ENCODE results near the gene HOXA6.
A peak's percentile ranks its signal among the peaks of the same experiment; 100 is the strongest.

The HOXA6 gene

GRCh38 chr7:27117887-27118491, 29.6 kb downstream of the HOXA6 start:
- peak overlapping the region; percentile 90 to 93 (median 91) for H3K4me3 Mint-ChIP-seq

GRCh38 chr7:27116962-27117886, 30.4 kb downstream of the HOXA6 start:
- Mint-ChIP-seq H3K9me3 (no peaks in the 10 kb centered on the region), H3K4me3 (peak overlapping the region; percentile 90 to 93 (median 91)), H3K4me1 (peaks cover 67% of the 10 kb centered on the region), H3K27me3 (ENCODE audit: low read depth) (peaks cover 11% of the 10 kb centered on the region), H3K36me3 (ENCODE audit: low read depth) (peaks cover 64% of the 10 kb centered on the region), H3K27ac (peak overlapping the region; percentile 98 to 100 (median 99))
- TF ChIP-seq CTCF (IDR thresholded peaks at IDR 0.05; ENCODE audit: unreplicated experiment in 3 of 3): no peak

More at GRCh38 chr7:27117887-27118491, 29.6 kb downstream of the HOXA6 start:
- peaks cover 72% of the 10 kb centered on the region for H3K4me1 Mint-ChIP-seq
- H3K9me3 Mint-ChIP-seq: no peaks in the 10 kb centered on the region
- TF ChIP-seq CTCF (IDR thresholded peaks at IDR 0.05; ENCODE audit: unreplicated experiment in 3 of 3): no peak
- peak overlapping the region; percentile 98 to 100 (median 99) for H3K27ac Mint-ChIP-seq
- H3K36me3 Mint-ChIP-seq (ENCODE audit: low read depth): peaks cover 71% of the 10 kb centered on the region
- H3K27me3 Mint-ChIP-seq (ENCODE audit: low read depth): peaks cover 11% of the 10 kb centered on the region

- Mint-ChIP-seq H3K36me3 (ENCODE audit: low read depth) (peaks cover 61% of the 10 kb centered on the region), H3K4me1 (peaks cover 67% of the 10 kb centered on the region), H3K9me3 (no peaks in the 10 kb centered on the region), H3K4me3 (peak overlapping the region; percentile 90 to 93 (median 91)), H3K27ac (peak overlapping the region; percentile 98 to 100 (median 99)), H3K27me3 (ENCODE audit: low read depth) (peaks cover 11% of the 10 kb centered on the region)
- TF ChIP-seq CTCF (IDR thresholded peaks at IDR 0.05; ENCODE audit: unreplicated experiment in 3 of 3): no peak
Observed at GRCh38 chr7:27116031-27116961, 31.3 kb downstream of the HOXA6 start.

- Mint-ChIP-seq H3K4me1 (peaks cover 67% of the 10 kb centered on the region), H3K27ac (peak overlapping the region; percentile 98 to 100 (median 99)), H3K36me3 (ENCODE audit: low read depth) (peaks cover 57% of the 10 kb centered on the region), H3K4me3 (peak overlapping the region; percentile 90 to 93 (median 91)), H3K9me3 (no peaks in the 10 kb centered on the region), H3K27me3 (ENCODE audit: low read depth) (peaks cover 11% of the 10 kb centered on the region)
- TF ChIP-seq CTCF (IDR thresholded peaks at IDR 0.05; ENCODE audit: unreplicated experiment in 3 of 3): no peak
Observed at GRCh38 chr7:27115221-27116026, 32.1 kb downstream of the HOXA6 start.

- no peak for TF ChIP-seq CTCF (IDR thresholded peaks at IDR 0.05; ENCODE audit: unreplicated experiment in 3 of 3)
- H3K4me3 Mint-ChIP-seq: peak overlapping the region; percentile 90 to 93 (median 91)
Observed at GRCh38 chr7:27114881-27115220, 32.7 kb downstream of the HOXA6 start.

More at GRCh38 chr7:27114881-27115220, 32.7 kb downstream of the HOXA6 start:
- Mint-ChIP-seq H3K27me3 (ENCODE audit: low read depth) (peaks cover 13% of the 10 kb centered on the region), H3K36me3 (ENCODE audit: low read depth) (peaks cover 55% of the 10 kb centered on the region), H3K4me1 (peaks cover 65% of the 10 kb centered on the region), H3K9me3 (no peaks in the 10 kb centered on the region), H3K27ac (peak overlapping the region; percentile 98 to 100 (median 99))
